ENCODE results near the gene ATP11A. TPM values are rescaled to one million over a fixed set of nuclear protein-coding genes. Genes with fewer than 3 reads are reported as not detected.
"Not testable (repeated sequence)": the region's sequence is repeated elsewhere in the genome, so short reads cannot be mapped to it uniquely, and the experiment has no call there.

Gene ATP11A
- total RNA-seq, 1 experiment from 2014 or later, result 41.2 TPM

DNA sequence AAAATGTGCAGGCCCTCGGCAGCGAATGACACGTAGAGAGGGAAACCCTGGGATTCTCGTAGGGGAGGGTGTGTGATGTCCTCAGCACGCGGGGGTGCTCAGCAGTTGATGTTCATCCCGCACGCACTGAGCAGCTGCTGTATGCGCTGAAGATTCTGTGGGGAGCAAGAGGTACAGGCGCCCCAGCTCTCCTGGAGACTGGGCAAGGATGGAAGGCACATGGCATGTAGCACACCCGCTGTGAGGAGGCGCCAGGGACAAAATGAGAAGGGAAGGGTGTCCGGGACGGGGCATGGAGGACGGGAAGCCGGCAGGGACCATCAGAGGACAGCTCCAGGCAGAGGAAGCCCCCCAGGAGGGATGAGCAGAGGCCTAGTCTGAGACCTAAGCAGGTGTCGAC lies 15.4 kb downstream of the ATP11A start:
- TF ChIP-seq CTCF (IDR thresholded peaks at IDR 0.05; ENCODE audit: unreplicated experiment), result no peak
- no peaks in the 10 kb centered on the region for H3K9me3 Mint-ChIP-seq (ENCODE audit: unreplicated experiment)
- no peak overlapping the region for H3K27ac Mint-ChIP-seq (ENCODE audit: low read depth, unreplicated experiment)
- no peak overlapping the region for H3K4me3 Mint-ChIP-seq (ENCODE audit: unreplicated experiment)
- DNase-seq (ENCODE audit: unreplicated experiment), result no peak
- ChIA-PET CTCF (no interaction called here), POLR2A (interaction anchor here (1.2 kb wide), 1 partner anchor 14 kb away, joined by 3 read pairs; no protein-coding TSS in a partner anchor)
- no peaks in the 10 kb centered on the region for H3K4me1 Mint-ChIP-seq (ENCODE audit: insufficient read depth, unreplicated experiment)
- BruUV-seq (replicated peaks), result no TSS peak
- H3K36me3 Mint-ChIP-seq (ENCODE audit: insufficient read depth, unreplicated experiment), result peaks cover 12% of the 10 kb centered on the region
- intact Hi-C loops (cut with micrococcal nuclease), result no loop called here
- no peaks in the 10 kb centered on the region for H3K27me3 Mint-ChIP-seq (ENCODE audit: insufficient read depth, unreplicated experiment)

DNA sequence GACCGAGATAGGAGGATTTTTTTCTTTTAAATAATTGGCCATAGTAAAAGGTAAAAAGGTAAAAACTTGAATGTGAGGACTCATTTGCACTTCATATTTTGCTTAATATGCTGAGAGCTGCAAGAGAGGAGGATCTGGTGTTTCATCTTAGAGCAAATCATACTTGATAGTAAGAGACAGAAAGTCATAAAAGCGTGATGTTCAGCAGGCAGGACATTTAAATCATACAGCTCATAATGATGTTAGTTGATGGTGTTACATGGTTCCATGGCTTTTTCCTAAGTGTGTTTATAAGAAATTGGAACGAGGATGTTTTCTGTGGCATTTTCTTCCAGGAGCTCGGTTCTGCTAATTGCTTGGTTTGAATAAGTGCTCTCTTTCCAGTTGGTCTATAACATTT lies 16.3 kb downstream of the ATP11A start:
- Mint-ChIP-seq H3K4me1 (ENCODE audit: insufficient read depth, unreplicated experiment) (no peaks in the 10 kb centered on the region), H3K27me3 (ENCODE audit: insufficient read depth, unreplicated experiment) (no peaks in the 10 kb centered on the region), H3K4me3 (ENCODE audit: unreplicated experiment) (no peak overlapping the region), H3K27ac (ENCODE audit: low read depth, unreplicated experiment) (no peak overlapping the region), H3K36me3 (ENCODE audit: insufficient read depth, unreplicated experiment) (peaks cover 6% of the 10 kb centered on the region), H3K9me3 (ENCODE audit: unreplicated experiment) (no peaks in the 10 kb centered on the region)
- ChIA-PET CTCF (interaction anchor here (0.6 kb wide), 1 partner anchor 12 kb away, joined by 3 read pairs; no protein-coding TSS in a partner anchor), POLR2A (interaction anchor here (0.7 to 1.5 kb wide), 3 partner anchors 12 to 1488 kb away, joined by 3 read pairs; no protein-coding TSS in a partner anchor)
- TF ChIP-seq CTCF (IDR thresholded peaks at IDR 0.05; ENCODE audit: unreplicated experiment), result no peak
- no peak for DNase-seq (ENCODE audit: unreplicated experiment)
- BruUV-seq (replicated peaks), result no TSS peak
- intact Hi-C loops (cut with micrococcal nuclease), result no loop called here

- Mint-ChIP-seq H3K9me3 (ENCODE audit: unreplicated experiment) (no peaks in the 10 kb centered on the region), H3K4me3 (ENCODE audit: unreplicated experiment) (no peak overlapping the region), H3K36me3 (ENCODE audit: insufficient read depth, unreplicated experiment) (peaks cover 12% of the 10 kb centered on the region), H3K27ac (ENCODE audit: low read depth, unreplicated experiment) (no peak overlapping the region), H3K27me3 (ENCODE audit: insufficient read depth, unreplicated experiment) (no peaks in the 10 kb centered on the region), H3K4me1 (ENCODE audit: insufficient read depth, unreplicated experiment) (peaks cover 5% of the 10 kb centered on the region)
- BruUV-seq (replicated peaks), result no TSS peak
- no peak for TF ChIP-seq CTCF (IDR thresholded peaks at IDR 0.05; ENCODE audit: unreplicated experiment)
- CTCF ChIA-PET, result no interaction called here
- no peak for DNase-seq (ENCODE audit: unreplicated experiment)
- POLR2A ChIA-PET, result no interaction called here
- intact Hi-C loops (cut with micrococcal nuclease), result no loop called here
Observed at GRCh38 chr13:112708560-112709240, 18.9 kb downstream of the ATP11A start.

DNA sequence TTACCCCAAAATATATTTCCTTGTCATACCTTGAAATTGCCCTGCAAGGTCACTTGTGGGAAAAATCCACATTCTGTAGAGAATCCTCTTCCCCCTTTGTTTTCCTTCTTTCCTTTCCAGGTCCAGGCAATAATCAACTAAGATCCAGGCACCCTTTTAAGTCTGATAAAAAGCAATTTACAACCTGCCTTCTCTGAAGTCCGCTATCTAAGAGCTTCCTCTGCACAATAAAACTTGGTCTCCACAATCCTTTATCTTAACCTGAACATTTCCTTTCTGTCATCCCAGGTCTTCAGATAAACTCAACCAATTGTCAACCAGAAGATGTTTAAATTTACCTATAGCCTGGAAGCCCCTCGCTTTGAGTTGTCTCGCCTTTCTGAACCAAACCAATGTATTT lies 19.5 kb downstream of the ATP11A start:
- intact Hi-C loops (cut with micrococcal nuclease); H3K4me3 Mint-ChIP-seq (ENCODE audit: unreplicated experiment); H3K4me1 Mint-ChIP-seq (ENCODE audit: insufficient read depth, unreplicated experiment); H3K27me3 Mint-ChIP-seq (ENCODE audit: insufficient read depth, unreplicated experiment); BruUV-seq (replicated peaks); H3K9me3 Mint-ChIP-seq (ENCODE audit: unreplicated experiment); DNase-seq (ENCODE audit: unreplicated experiment); H3K27ac Mint-ChIP-seq (ENCODE audit: low read depth, unreplicated experiment): not testable (repeated sequence)
- ChIA-PET CTCF (interaction anchor here (1.1 kb wide), 1 partner anchor 15 kb away, joined by 5 read pairs; no protein-coding TSS in a partner anchor), POLR2A (interaction anchor here (0.8 kb wide), 1 partner anchor 1997 kb away, joined by 3 read pairs; no protein-coding TSS in a partner anchor)
- peaks cover 12% of the 10 kb centered on the region for H3K36me3 Mint-ChIP-seq (ENCODE audit: insufficient read depth, unreplicated experiment)

Measured in MCF 10A (cell line).